Left renal cortex interstitium (tissue), 4 donors: ENCODE measurements around the gene TULP1. TPM values are rescaled to one million over a fixed set of nuclear protein-coding genes. Genes with fewer than 3 reads are reported as not detected.

Experiments
- DNase-seq, 4 donors: peaks; one replicate each; pipeline ENCODE4 v3.0.0-alpha.2; 2013; ENCODE audit warnings: low read depth in 4 of 4, low spot score in 2 of 4, missing footprints in 1 of 4
- polyA plus RNA-seq, 4 donors: library from polyadenylated mRNA; unstranded; fragments of 120-200 nt; gene quantifications; one replicate each; pipeline ENCODE4 v1.2.1, GENCODE V29; 2013; ENCODE audit not compliant: insufficient read length in 4 of 4

Gene TULP1
- polyA plus RNA-seq, 4 donors = 1.3 to 4.9 (median 2.3) TPM

GRCh38 chr6:35485402-35485877 is 27.3 kb downstream of the TULP1 start:
- DNase-seq = no peak

- no peak for DNase-seq
These were observed 27.7 kb downstream of the TULP1 start for GRCh38 chr6:35484921-35485392.

- DNase-seq = no peak
These were observed 28.6 kb downstream of the TULP1 start for GRCh38 chr6:35483893-35484645.

GRCh38 chr6:35483490-35483889 is 29.2 kb downstream of the TULP1 start:
- DNase-seq = no peak

GRCh38 chr6:35483062-35483461 is 29.6 kb downstream of the TULP1 start:
- DNase-seq = no peak

- no peak for DNase-seq
These were observed 31.5 kb downstream of the TULP1 start for GRCh38 chr6:35481226-35481625.

- DNase-seq = no peak
These were observed 32.5 kb downstream of the TULP1 start for GRCh38 chr6:35480176-35480575.

GRCh38 chr6:35478259-35478658 is 34.4 kb downstream of the TULP1 start:
- DNase-seq = no peak

GRCh38 chr6:35477551-35478179 is 35.0 kb downstream of the TULP1 start:
- DNase-seq = no peak

- no peak for DNase-seq
These were observed 35.7 kb downstream of the TULP1 start for GRCh38 chr6:35477028-35477427.

- no peak for DNase-seq
These were observed 36.7 kb downstream of the TULP1 start for GRCh38 chr6:35476004-35476403.

GRCh38 chr6:35475573-35475972 is 37.1 kb downstream of the TULP1 start:
- no peak for DNase-seq

- DNase-seq = no peak
These were observed 37.6 kb downstream of the TULP1 start for GRCh38 chr6:35474942-35475570.

- no peak for DNase-seq
These were observed 38.4 kb downstream of the TULP1 start for GRCh38 chr6:35474131-35474941.

GRCh38 chr6:35473850-35474130 is 38.9 kb downstream of the TULP1 start:
- DNase-seq = no peak

- DNase-seq = no peak
These were observed 39.4 kb downstream of the TULP1 start for GRCh38 chr6:35473075-35473849.

- DNase-seq = no peak
These were observed 40.8 kb downstream of the TULP1 start for GRCh38 chr6:35471836-35472345.

GRCh38 chr6:35470663-35471120 is 42.0 kb downstream of the TULP1 start:
- no peak for DNase-seq

GRCh38 chr6:35469751-35470662 is 42.7 kb downstream of the TULP1 start:
- DNase-seq = no peak
